BLaER1 treated with 17β-estradiol and CSF1 and Interleukin-3, amounts not matched to agents 10 nM and 100 nM (cell line): ENCODE results near the gene NRAP.

ENCODE experiments used
- H3K27ac ChIP-seq, 11 experiments: shearing (Covaris generic); formaldehyde crosslinking; 2 replicates each; pipeline ENCODE4 v1.8.1; 2022
- H3K27me3 ChIP-seq, 11 experiments: shearing (Covaris generic); formaldehyde crosslinking; 2 replicates each; pipeline ENCODE4 v1.8.1; 2022
- H3K36me3 ChIP-seq, 11 experiments: shearing (Covaris generic); formaldehyde crosslinking; 2 replicates each; pipeline ENCODE4 v1.8.1; 2022
- H3K4me1 ChIP-seq, 10 experiments: shearing (Covaris generic); formaldehyde crosslinking; 2 replicates each; pipeline ENCODE4 v1.8.1; 2022
- H3K4me2 ChIP-seq, 11 experiments: shearing (Covaris generic); formaldehyde crosslinking; 2 replicates each; pipeline ENCODE4 v1.8.1; 2022
- H3K4me3 ChIP-seq, 10 experiments: shearing (Covaris generic); formaldehyde crosslinking; 2 replicates each; pipeline ENCODE4 v1.8.1; 2022
- H3K9ac ChIP-seq, 11 experiments: shearing (Covaris generic); formaldehyde crosslinking; 2 replicates each; pipeline ENCODE4 v1.8.1; 2022
- H3K9me3 ChIP-seq, 11 experiments: shearing (Covaris generic); formaldehyde crosslinking; replicated peaks in 1 of 11; 2 replicates each; pipeline ENCODE4 v1.8.1; 2022
- H4K20me1 ChIP-seq, 11 experiments: shearing (Covaris generic); formaldehyde crosslinking; 2 replicates each; pipeline ENCODE4 v1.8.1; 2022
- Cebpa-rat ChIP-seq, 11 experiments: shearing (Covaris generic); IDR thresholded peaks; 2 replicates each; pipeline ENCODE4 v1.8.1; 2022

Gene NRAP

DNA sequence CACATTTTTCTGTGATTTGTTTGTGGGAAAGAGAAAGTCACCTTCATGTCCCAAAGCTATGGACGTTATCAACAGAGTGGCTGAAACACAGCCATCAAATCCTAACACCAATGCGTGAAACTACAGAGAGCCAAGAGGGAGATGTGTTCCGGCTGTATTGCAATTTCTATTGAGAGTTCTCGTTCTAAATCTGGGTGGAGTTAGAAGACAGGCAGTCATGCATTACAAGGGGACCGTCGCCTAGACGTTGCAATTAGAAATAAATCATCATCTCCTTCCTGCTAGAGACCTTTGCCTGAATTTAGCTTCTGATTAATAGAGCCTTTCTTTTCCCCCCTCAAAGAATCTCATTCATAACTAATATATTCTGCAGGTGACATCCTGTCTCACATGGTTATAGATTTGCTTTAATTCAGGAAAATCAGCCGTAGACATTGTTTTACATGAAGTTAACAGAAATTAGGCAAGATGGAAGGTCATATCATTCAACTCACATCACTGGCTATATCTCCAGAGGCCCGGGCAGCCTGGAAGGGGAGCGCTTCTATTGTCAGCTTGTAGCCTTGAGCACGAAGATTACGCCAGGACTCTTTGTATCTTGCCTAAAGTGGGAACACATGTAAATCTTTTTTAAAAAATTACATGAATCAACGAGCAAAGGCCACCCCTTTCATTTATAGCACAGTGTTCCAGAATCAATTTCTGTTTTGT, 58.4 kb downstream of the NRAP start:
- Histone ChIP-seq H4K20me1 (no peaks in the 10 kb centered on the region), H3K36me3 (no peaks in the 10 kb centered on the region), H3K4me2 (peak overlapping the region; percentile 6 to 77 (median 66); a peak in 19 of 22 replicates), H3K9me3 (peaks cover 9 to 20% (median 12%) of the 10 kb centered on the region in 11 experiments; a peak in 21 of 22 replicates), H3K4me1 (peaks cover 11 to 40% (median 24%) of the 10 kb centered on the region in 10 experiments), H3K27ac (no peak overlapping the region; a peak in 1 of 22 replicates), H3K4me3 (no peak overlapping the region), H3K9ac (no peak overlapping the region; a peak in 1 of 22 replicates), H3K27me3 (no peaks in the 10 kb centered on the region)
- no peak for TF ChIP-seq Cebpa-rat (IDR thresholded peaks at IDR 0.05)

- Histone ChIP-seq H3K4me3 (no peak overlapping the region), H3K4me2 (peak overlapping the region; percentile 6 to 77 (median 66); a peak in 19 of 22 replicates)
Observed at GRCh38 chr10:113604572-113604971, 59.3 kb downstream of the NRAP start.

DNA sequence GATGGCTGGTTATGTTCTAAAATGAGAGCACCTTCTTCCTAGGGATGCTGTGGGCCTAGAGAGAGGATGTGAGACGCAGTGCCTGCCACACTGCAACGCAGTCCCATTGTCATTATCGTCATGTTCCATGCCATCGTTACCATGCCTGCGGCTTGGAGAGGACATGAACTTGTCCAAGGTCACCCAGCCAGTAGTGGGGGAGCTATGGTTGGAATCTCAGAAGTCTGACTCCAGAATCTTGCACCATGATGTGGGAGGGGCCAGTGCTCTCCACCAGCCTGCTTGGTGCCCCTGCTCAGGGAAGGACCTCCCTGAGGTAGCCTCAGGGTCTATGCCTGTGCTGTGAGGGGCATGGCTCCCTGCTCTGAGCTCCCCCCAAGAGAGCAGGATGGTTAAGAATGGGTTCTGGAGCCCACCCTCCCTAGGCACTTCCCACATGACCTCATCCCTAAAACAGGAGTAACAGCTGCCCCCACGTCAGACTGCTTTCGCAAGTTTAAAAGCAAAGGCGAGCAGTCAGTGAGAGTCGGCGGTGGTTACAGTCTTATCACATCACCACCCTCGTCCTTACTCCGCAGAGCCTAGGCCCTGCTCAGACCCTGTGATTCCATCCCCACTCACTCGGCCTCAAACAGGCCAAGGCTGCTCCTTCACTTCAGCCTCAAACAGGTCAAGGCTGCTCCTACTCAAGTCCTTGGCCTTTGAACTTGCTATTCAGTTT, 60.6 kb downstream of the NRAP start:
- Histone ChIP-seq H3K9ac (no peak overlapping the region), H4K20me1 (no peaks in the 10 kb centered on the region), H3K4me1 (peaks cover 0 to 27% (median 18%) of the 10 kb centered on the region in 10 experiments; a peak in 17 of 20 replicates), H3K9me3 (peaks cover 12 to 33% (median 17%) of the 10 kb centered on the region in 11 experiments; a peak in 21 of 22 replicates), H3K27ac (no peak overlapping the region), H3K4me3 (no peak overlapping the region), H3K36me3 (no peaks in the 10 kb centered on the region), H3K27me3 (no peaks in the 10 kb centered on the region), H3K4me2 (no peak overlapping the region)
- no peak for TF ChIP-seq Cebpa-rat (IDR thresholded peaks at IDR 0.05)

More at GRCh38 chr10:113604572-113604971, 59.3 kb downstream of the NRAP start:
- Histone ChIP-seq H3K4me1 (peaks cover 2 to 31% (median 19%) of the 10 kb centered on the region in 10 experiments; a peak in 19 of 20 replicates), H3K27ac (no peak overlapping the region; a peak in 1 of 22 replicates), H3K9ac (no peak overlapping the region), H3K27me3 (no peaks in the 10 kb centered on the region), H3K9me3 (peaks cover 12 to 28% (median 17%) of the 10 kb centered on the region in 11 experiments; a peak in 21 of 22 replicates), H4K20me1 (no peaks in the 10 kb centered on the region), H3K36me3 (no peaks in the 10 kb centered on the region)
- TF ChIP-seq Cebpa-rat (IDR thresholded peaks at IDR 0.05), result no peak

DNA sequence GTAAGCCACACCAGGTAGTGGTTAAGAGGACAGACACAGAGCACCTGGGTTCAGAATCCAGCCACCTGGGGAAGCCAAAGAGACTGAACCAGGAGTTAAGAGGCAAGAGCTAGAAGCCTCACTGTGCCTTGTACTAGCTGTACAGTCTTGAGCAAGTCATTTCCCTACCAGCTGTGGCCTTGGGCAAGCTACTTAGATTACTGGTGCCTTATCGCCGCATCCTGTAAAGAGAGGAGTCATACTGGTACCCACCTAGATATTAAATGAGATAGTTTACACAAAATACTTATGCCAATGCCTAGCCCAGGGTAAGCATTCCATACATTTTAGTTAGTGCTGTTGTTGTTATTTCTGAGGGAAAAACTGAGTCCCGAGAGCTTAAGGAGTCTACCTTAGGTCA, 63.3 kb downstream of the NRAP start:
- H3K36me3 ChIP-seq, result no peaks in the 10 kb centered on the region
- no peak for TF ChIP-seq Cebpa-rat (IDR thresholded peaks at IDR 0.05)
- no peaks in the 10 kb centered on the region for H3K27me3 ChIP-seq
- H3K9me3 ChIP-seq, result peaks cover 12 to 33% (median 17%) of the 10 kb centered on the region in 11 experiments; a peak in 21 of 22 replicates
- H3K27ac ChIP-seq, result no peak overlapping the region
- H3K4me2 ChIP-seq, result no peak overlapping the region
- H3K4me3 ChIP-seq, result no peak overlapping the region
- H4K20me1 ChIP-seq, result no peaks in the 10 kb centered on the region
- H3K4me1 ChIP-seq, result peaks cover 14 to 25% (median 19%) of the 10 kb centered on the region in 10 experiments
- H3K9ac ChIP-seq, result no peak overlapping the region

GRCh38 chr10:113594652-113595051, 69.2 kb downstream of the NRAP start:
- H3K27ac ChIP-seq, result no peak overlapping the region
- H3K4me2 ChIP-seq, result no peak overlapping the region
- no peak overlapping the region for H3K4me3 ChIP-seq
- no peaks in the 10 kb centered on the region for H3K36me3 ChIP-seq
- H3K9me3 ChIP-seq, result peaks cover 0 to 5% (median 0%) of the 10 kb centered on the region in 11 experiments; a peak in 5 of 22 replicates
- peaks cover 0 to 17% (median 5%) of the 10 kb centered on the region in 10 experiments; a peak in 11 of 20 replicates for H3K4me1 ChIP-seq
- H3K27me3 ChIP-seq, result no peaks in the 10 kb centered on the region
- H4K20me1 ChIP-seq, result no peaks in the 10 kb centered on the region
- H3K9ac ChIP-seq, result no peak overlapping the region
- no peak for TF ChIP-seq Cebpa-rat (IDR thresholded peaks at IDR 0.05)

GRCh38 chr10:113592380-113592779, 71.5 kb downstream of the NRAP start:
- no peak for TF ChIP-seq Cebpa-rat (IDR thresholded peaks at IDR 0.05)
- Histone ChIP-seq H3K4me1 (peaks cover 0 to 17% (median 5%) of the 10 kb centered on the region in 10 experiments; a peak in 11 of 20 replicates), H3K9ac (no peak overlapping the region), H3K27me3 (no peaks in the 10 kb centered on the region), H3K27ac (no peak overlapping the region), H4K20me1 (no peaks in the 10 kb centered on the region), H3K9me3 (no peaks in the 10 kb centered on the region), H3K4me2 (no peak overlapping the region), H3K36me3 (no peaks in the 10 kb centered on the region), H3K4me3 (no peak overlapping the region)

DNA sequence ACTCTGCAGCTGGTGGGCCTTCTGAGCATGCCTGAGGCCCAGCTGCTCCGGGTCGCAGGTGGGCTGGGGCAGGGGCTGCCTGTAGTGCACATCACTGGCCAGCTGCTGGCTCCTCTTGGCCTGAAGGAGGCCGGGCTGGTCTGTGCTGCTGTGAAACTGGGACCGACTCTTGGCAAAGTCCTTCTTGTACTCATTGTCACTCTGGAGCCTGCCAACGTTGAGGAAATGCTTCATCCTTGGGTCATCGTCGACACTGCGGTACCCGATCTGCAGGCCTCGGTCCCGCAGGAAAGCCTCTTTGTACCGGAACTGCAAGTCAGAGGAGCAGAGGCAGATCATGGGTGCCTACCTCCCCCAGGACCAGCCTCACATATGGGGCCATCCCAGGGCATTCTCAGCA, 73.3 kb downstream of the NRAP start:
- 0 out of 22 replicates have a peak overlapping the region, but pooled peaks of 2 of the 11 experiments have one; percentile 9 for H3K4me2 ChIP-seq
- H3K36me3 ChIP-seq, result no peaks in the 10 kb centered on the region
- H3K9ac ChIP-seq, result no peak overlapping the region
- no peaks in the 10 kb centered on the region for H3K27me3 ChIP-seq
- no peak overlapping the region for H3K4me3 ChIP-seq
- H3K27ac ChIP-seq, result no peak overlapping the region
- no peaks in the 10 kb centered on the region for H3K9me3 ChIP-seq
- H4K20me1 ChIP-seq, result no peaks in the 10 kb centered on the region
- no peak for TF ChIP-seq Cebpa-rat (IDR thresholded peaks at IDR 0.05)
- H3K4me1 ChIP-seq, result peaks cover 0 to 9% (median 3%) of the 10 kb centered on the region in 10 experiments; a peak in 11 of 20 replicates

- TF ChIP-seq Cebpa-rat (IDR thresholded peaks at IDR 0.05), result no peak
- Histone ChIP-seq H3K4me1 (peaks cover 0 to 6% (median 0%) of the 10 kb centered on the region in 10 experiments; a peak in 3 of 20 replicates), H4K20me1 (no peaks in the 10 kb centered on the region)
Observed at GRCh38 chr10:113589201-113589770, 74.6 kb downstream of the NRAP start.

DNA sequence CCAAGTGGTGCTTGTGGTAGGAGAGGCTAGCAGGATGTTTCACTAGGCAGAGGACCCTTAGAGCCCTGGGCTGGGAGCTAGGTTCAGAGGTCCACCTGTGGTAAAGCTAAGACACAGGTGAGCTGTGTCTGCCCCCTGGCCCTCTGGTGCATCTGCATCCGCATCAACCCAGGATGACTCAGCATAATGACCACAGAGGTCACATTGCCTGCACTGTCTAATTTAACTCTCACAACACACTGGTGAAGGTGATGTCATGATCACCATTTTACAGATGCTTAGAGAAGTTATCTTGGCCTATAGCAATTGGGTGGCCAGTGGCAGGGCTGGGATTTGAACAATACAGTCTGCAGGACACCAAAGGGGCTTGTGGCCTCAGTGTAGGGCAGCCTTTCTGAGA, 77.9 kb downstream of the NRAP start:
- Histone ChIP-seq H3K9me3 (no peaks in the 10 kb centered on the region), H3K4me1 (peaks cover 0 to 6% (median 0%) of the 10 kb centered on the region in 10 experiments; a peak in 3 of 20 replicates), H3K4me3 (no peak overlapping the region), H3K4me2 (no peak overlapping the region), H3K36me3 (no peaks in the 10 kb centered on the region), H4K20me1 (no peaks in the 10 kb centered on the region), H3K27ac (no peak overlapping the region), H3K9ac (no peak overlapping the region), H3K27me3 (no peaks in the 10 kb centered on the region)
- TF ChIP-seq Cebpa-rat (IDR thresholded peaks at IDR 0.05), result no peak

More at GRCh38 chr10:113589201-113589770, 74.6 kb downstream of the NRAP start:
- no peak overlapping the region for H3K27ac ChIP-seq
- H3K27me3 ChIP-seq, result no peaks in the 10 kb centered on the region
- H3K36me3 ChIP-seq, result no peaks in the 10 kb centered on the region
- H3K9me3 ChIP-seq, result no peaks in the 10 kb centered on the region
- no peak overlapping the region for H3K4me3 ChIP-seq
- no peak overlapping the region for H3K9ac ChIP-seq
- no peak overlapping the region for H3K4me2 ChIP-seq
